OCI-LY3 (cell line): ENCODE data around the gene FFAR1.

Source experiments
- H2AFZ ChIP-seq: fragments of 200-600, 300-600 bp; shearing (Covaris generic); 2 replicates; pipeline ENCODE4 v1.6.0; 2014; ENCODE audit warnings: antibody characterized with exemption, low read depth, low read length
- H3K27ac ChIP-seq: fragments of 200-600, 300-600 bp; sonication (generic); 2 replicates; pipeline ENCODE4 v1.5.1; 2014; ENCODE audit warnings: mild to moderate bottlenecking, low read length, moderate library complexity, mixed read lengths
- H3K27me3 ChIP-seq: fragments of 200-600, 300-600 bp; sonication (generic); 2 replicates; pipeline ENCODE4 v1.6.1; 2014; ENCODE audit warnings: low read depth, low read length, mixed read lengths
- H3K36me3 ChIP-seq: fragments of 200-600, 300-600 bp; sonication (generic); replicated peaks from 2 replicates; pipeline ENCODE3; 2014; ENCODE audit warnings: low read depth, low read length, mixed read lengths
- H3K4me1 ChIP-seq: fragments of 300-600, 200-600 bp; sonication (generic); 2 replicates; pipeline ENCODE4 v1.6.1; 2014; ENCODE audit warnings: low read length, mixed read lengths
- H3K4me2 ChIP-seq: fragments of 200-600, 300-600 bp; sonication (generic); 2 replicates; pipeline ENCODE4 v1.6.1; 2014; ENCODE audit warnings: low read length, mixed read lengths
- H3K4me3 ChIP-seq: fragments of 300-600, 200-600 bp; sonication (generic); 2 replicates; pipeline ENCODE4 v1.5.1; 2014; ENCODE audit warnings: antibody characterized with exemption, mild to moderate bottlenecking, low read length, moderate library complexity
- H3K79me2 ChIP-seq: fragments of 300-600, 200-600 bp; shearing (Covaris generic); 2 replicates; pipeline ENCODE4 v1.6.1; 2014; ENCODE audit warnings: mild to moderate bottlenecking, low read length, mixed read lengths
- H3K9ac ChIP-seq: fragments of 300-600, 200-600 bp; shearing (Covaris generic); 2 replicates; pipeline ENCODE4 v1.6.0; 2014; ENCODE audit warnings: mild to moderate bottlenecking, low read length, moderate library complexity
- H3K9me3 ChIP-seq: fragments of 200-600, 300-600 bp; shearing (Covaris generic); 2 replicates; pipeline ENCODE4 v1.6.1; 2014; ENCODE audit warnings: low read length, mixed read lengths; ENCODE audit not compliant: insufficient read depth
- H4K20me1 ChIP-seq: fragments of 200-600, 300-600 bp; sonication (generic); 2 replicates; pipeline ENCODE4 v1.6.1; 2016; ENCODE audit warnings: low read length, mixed read lengths; ENCODE audit not compliant: insufficient read depth
- CTCF ChIP-seq: fragments of 200-600, 300-600 bp; sonication (generic); IDR thresholded peaks from 2 replicates; pipeline ENCODE4 v1.5.1; 2014; ENCODE audit warnings: antibody characterized with exemption, low read length, low read depth
- EZH2phosphoT487 ChIP-seq: fragments of 200-600 bp; shearing (Covaris generic); IDR thresholded peaks from 2 replicates; pipeline ENCODE4 v1.6.1; 2018; ENCODE audit warnings: antibody characterized with exemption, mixed run types, low read depth

The FFAR1 gene

GRCh38 chr19:35379992-35380391, 32.3 kb downstream of the FFAR1 start:
- H3K4me2 ChIP-seq = no peak overlapping the region
- H3K36me3 ChIP-seq = no peaks in the 10 kb centered on the region
- no peak overlapping the region for H2AFZ ChIP-seq
- no peak for TF ChIP-seq CTCF
- TF ChIP-seq EZH2phosphoT487 = no peak
- H3K4me3 ChIP-seq = no peak overlapping the region
- peaks cover 16% of the 10 kb centered on the region; the same call in 1 of the 2 replicates for H3K9me3 ChIP-seq
- H3K27me3 ChIP-seq = peaks cover 50% of the 10 kb centered on the region
- H4K20me1 ChIP-seq = no peaks in the 10 kb centered on the region
- no peaks in the 10 kb centered on the region for H3K79me2 ChIP-seq
- H3K27ac ChIP-seq = no peak overlapping the region
- H3K4me1 ChIP-seq = peaks cover 5% of the 10 kb centered on the region
- H3K9ac ChIP-seq = no peak overlapping the region

- H3K4me1 ChIP-seq = 0 out of 2 replicates have a peak, but pooled peaks cover 4% of the 10 kb centered on the region
- H3K4me2 ChIP-seq = no peak overlapping the region
- H3K4me3 ChIP-seq = no peak overlapping the region
- H3K9ac ChIP-seq = no peak overlapping the region
- H3K9me3 ChIP-seq = peaks cover 18% of the 10 kb centered on the region; the same call in 1 of the 2 replicates
- no peaks in the 10 kb centered on the region for H4K20me1 ChIP-seq
- no peak for TF ChIP-seq EZH2phosphoT487
- TF ChIP-seq CTCF = no peak
- H3K27ac ChIP-seq = no peak overlapping the region
- no peaks in the 10 kb centered on the region for H3K79me2 ChIP-seq
- no peaks in the 10 kb centered on the region for H3K36me3 ChIP-seq
- H2AFZ ChIP-seq = no peak overlapping the region
- peaks cover 50% of the 10 kb centered on the region for H3K27me3 ChIP-seq
These were observed 32.9 kb downstream of the FFAR1 start for GRCh38 chr19:35380450-35381124.

GRCh38 chr19:35381318-35381717, 33.6 kb downstream of the FFAR1 start:
- peaks cover 20% of the 10 kb centered on the region; the same call in 1 of the 2 replicates for H3K9me3 ChIP-seq
- no peak overlapping the region for H3K4me3 ChIP-seq
- H3K27me3 ChIP-seq = peaks cover 44% of the 10 kb centered on the region
- H3K79me2 ChIP-seq = no peaks in the 10 kb centered on the region
- TF ChIP-seq CTCF = no peak
- TF ChIP-seq EZH2phosphoT487 = no peak
- H3K27ac ChIP-seq = no peak overlapping the region
- no peak overlapping the region for H2AFZ ChIP-seq
- no peaks in the 10 kb centered on the region for H3K36me3 ChIP-seq
- H3K4me2 ChIP-seq = no peak overlapping the region
- H3K4me1 ChIP-seq = 0 out of 2 replicates have a peak, but pooled peaks cover 4% of the 10 kb centered on the region
- no peak overlapping the region for H3K9ac ChIP-seq
- no peaks in the 10 kb centered on the region for H4K20me1 ChIP-seq

GRCh38 chr19:35381926-35382325, 34.2 kb downstream of the FFAR1 start:
- Histone ChIP-seq H3K4me1 (0 out of 2 replicates have a peak, but pooled peaks cover 3% of the 10 kb centered on the region), H3K27me3 (peaks cover 43% of the 10 kb centered on the region), H3K36me3 (no peaks in the 10 kb centered on the region), H3K4me3 (no peak overlapping the region), H3K27ac (no peak overlapping the region), H3K9me3 (peaks cover 26% of the 10 kb centered on the region; the same call in 1 of the 2 replicates), H2AFZ (no peak overlapping the region), H4K20me1 (no peaks in the 10 kb centered on the region), H3K4me2 (no peak overlapping the region), H3K9ac (no peak overlapping the region), H3K79me2 (no peaks in the 10 kb centered on the region)
- TF ChIP-seq CTCF (no peak), EZH2phosphoT487 (no peak)
